Trophoblast cell (in vitro differentiated cells and primary cell): ENCODE data around the gene DENND1B.

Source experiments
- DNase-seq, 2 donors: peaks; one replicate each; pipeline ENCODE4 v3.0.0-alpha.2; 2016
- H2AFZ ChIP-seq: 2 replicates; pipeline ENCODE4 v1.6.1; 2013; ENCODE audit warnings: low read length, moderate library complexity, mild to moderate bottlenecking; ENCODE audit not compliant: insufficient read depth, poor library complexity
- H2AK5ac ChIP-seq: 2 replicates; pipeline ENCODE4 v1.6.1; 2013; ENCODE audit warnings: mild to moderate bottlenecking, low read length
- H2BK120ac ChIP-seq: 2 replicates; pipeline ENCODE4 v1.6.1; 2013; ENCODE audit warnings: low read length, mild to moderate bottlenecking, moderate library complexity; ENCODE audit not compliant: insufficient read depth, poor library complexity
- H2BK12ac ChIP-seq: 2 replicates; pipeline ENCODE4 v1.6.1; 2013; ENCODE audit warnings: mild to moderate bottlenecking, low read length, moderate library complexity
- H2BK5ac ChIP-seq: 2 replicates; pipeline ENCODE4 v1.6.1; 2013; ENCODE audit warnings: low read length, low read depth, moderate library complexity, mild to moderate bottlenecking; ENCODE audit not compliant: poor library complexity
- H3K14ac ChIP-seq: 2 replicates; pipeline ENCODE4 v1.6.1; 2013; ENCODE audit warnings: mild to moderate bottlenecking, low read length
- H3K18ac ChIP-seq: 2 replicates; pipeline ENCODE4 v1.6.1; 2013; ENCODE audit warnings: mild to moderate bottlenecking, low read length
- H3K23ac ChIP-seq: 2 replicates; pipeline ENCODE4 v1.6.1; 2013; ENCODE audit warnings: low read length
- H3K27ac ChIP-seq: 2 replicates; pipeline ENCODE4 v1.5.1; 2013; ENCODE audit warnings: low read depth, mild to moderate bottlenecking, inconsistent platforms, low read length, moderate library complexity
- H3K27me3 ChIP-seq: 2 replicates; pipeline ENCODE4 v1.6.1; 2013; ENCODE audit warnings: inconsistent platforms, mild to moderate bottlenecking, low read length, moderate library complexity; ENCODE audit not compliant: insufficient read depth
- H3K36me3 ChIP-seq, 2 experiments: 1 replicate in 1 of 2; 2 replicates in 1 of 2; pipeline ENCODE4 v1.6.1; 2013; ENCODE audit warnings: low read length in 2 of 2, mild to moderate bottlenecking in 2 of 2, moderate library complexity in 1 of 2; ENCODE audit not compliant: insufficient read depth in 2 of 2, control insufficient read depth in 1 of 2
- H3K4ac ChIP-seq: 2 replicates; pipeline ENCODE4 v1.6.1; 2013; ENCODE audit warnings: low read depth, mild to moderate bottlenecking, low read length, moderate library complexity
- H3K4me1 ChIP-seq, 2 experiments: 1 replicate in 1 of 2; 2 replicates in 1 of 2; pipeline ENCODE4 v1.6.1; 2013; ENCODE audit warnings: low read length in 2 of 2, mild to moderate bottlenecking in 2 of 2, moderate library complexity in 1 of 2; ENCODE audit not compliant: insufficient read depth in 2 of 2, control insufficient read depth in 1 of 2
- H3K4me2 ChIP-seq: 2 replicates; pipeline ENCODE4 v1.6.1; 2013; ENCODE audit warnings: inconsistent platforms, mild to moderate bottlenecking, low read length, moderate library complexity
- H3K4me3 ChIP-seq: 2 replicates; pipeline ENCODE4 v1.5.1; 2013; ENCODE audit warnings: mild to moderate bottlenecking, low read depth, low read length, inconsistent platforms
- H3K79me1 ChIP-seq: one replicate; pipeline ENCODE4 v1.6.1; 2013; ENCODE audit warnings: low read length
- H3K79me2 ChIP-seq: 2 replicates; pipeline ENCODE4 v1.6.1; 2013; ENCODE audit warnings: low read length, mild to moderate bottlenecking; ENCODE audit not compliant: control insufficient read depth, insufficient read depth, poor library complexity
- H3K9ac ChIP-seq: 2 replicates; pipeline ENCODE4 v1.6.1; 2013; ENCODE audit warnings: mild to moderate bottlenecking, low read length
- H3K9me3 ChIP-seq: 2 replicates; pipeline ENCODE4 v1.6.1; 2013; ENCODE audit warnings: low read depth, mild to moderate bottlenecking, control low read depth, inconsistent platforms, low read length; ENCODE audit not compliant: insufficient read depth
- H4K12ac ChIP-seq: 2 replicates; pipeline ENCODE4 v1.6.1; 2013; ENCODE audit warnings: low read depth, mild to moderate bottlenecking, low read length, moderate library complexity
- H4K8ac ChIP-seq: 2 replicates; pipeline ENCODE4 v1.6.1; 2013; ENCODE audit warnings: low read depth, mild to moderate bottlenecking, low read length, moderate library complexity
- H4K91ac ChIP-seq: one replicate; pipeline ENCODE4 v1.6.1; 2013; ENCODE audit warnings: low read depth, mild to moderate bottlenecking, low read length, moderate library complexity
- WGBS: extraction: QIAGEN DNeasy Blood & Tissue Kit; methylation state at CpG from one replicate; pipeline ENCODE4 v1.1.7; 2013; ENCODE audit warnings: missing lambda C conversion rate; ENCODE audit not compliant: insufficient read length, insufficient coverage; ENCODE audit errors: extremely low coverage; 5-methylcytosine and 5-hydroxymethylcytosine counted together

Gene DENND1B

DNA sequence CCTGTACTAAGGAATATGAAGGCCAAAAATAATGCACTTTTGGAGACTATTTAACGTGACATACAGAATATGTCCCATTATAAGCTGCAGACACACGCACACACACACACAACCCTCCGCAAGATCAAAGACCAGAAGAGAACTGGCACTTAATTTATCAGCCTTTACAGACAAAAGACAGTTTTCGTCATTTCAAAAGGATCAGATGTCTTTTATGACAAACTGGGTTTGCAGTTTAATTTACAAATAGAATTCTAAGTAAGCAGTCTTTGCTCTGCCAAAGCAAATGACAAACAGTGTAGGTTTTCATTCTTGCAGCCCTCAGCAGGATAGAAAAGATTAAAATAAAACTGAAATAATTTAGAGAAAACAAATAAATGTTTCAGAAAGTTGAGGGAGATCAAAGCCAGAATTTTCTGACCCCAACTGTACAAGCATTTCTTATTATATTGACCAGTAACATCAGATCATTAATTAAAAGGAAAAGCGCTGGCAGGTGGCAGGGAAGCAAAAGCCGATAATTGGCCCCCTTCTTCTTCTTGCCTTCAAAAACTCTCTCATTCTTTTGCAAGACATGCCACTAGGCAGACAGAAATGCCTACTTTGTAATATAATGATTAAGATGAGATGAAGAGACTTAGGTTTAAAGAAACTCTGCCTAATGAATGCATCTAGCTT, 169.0 kb downstream of the DENND1B start:
- no peak overlapping the region for H3K14ac ChIP-seq
- H4K91ac ChIP-seq, result no peak overlapping the region
- DNase-seq, result no peak
- no peak overlapping the region for H3K4me3 ChIP-seq
- no peak overlapping the region for H3K4me2 ChIP-seq
- H4K8ac ChIP-seq, result no peak overlapping the region
- H3K79me2 ChIP-seq, result no peaks in the 10 kb centered on the region
- H3K9ac ChIP-seq, result no peak overlapping the region
- no peak overlapping the region for H2BK5ac ChIP-seq
- no peak overlapping the region for H3K23ac ChIP-seq
- no peaks in the 10 kb centered on the region for H3K36me3 ChIP-seq
- no peak overlapping the region for H2AK5ac ChIP-seq
- no peak overlapping the region for H4K12ac ChIP-seq
- no peaks in the 10 kb centered on the region for H3K4me1 ChIP-seq
- H2BK120ac ChIP-seq, result no peak overlapping the region
- H3K27me3 ChIP-seq, result no peaks in the 10 kb centered on the region
- no peaks in the 10 kb centered on the region for H3K9me3 ChIP-seq
- no peak overlapping the region for H3K4ac ChIP-seq
- no peak overlapping the region for H2BK12ac ChIP-seq
- H2AFZ ChIP-seq, result no peak overlapping the region
- H3K27ac ChIP-seq, result no peak overlapping the region
- no peak overlapping the region for H3K18ac ChIP-seq
- no CpG with 5 or more reads among the region's 6 CpGs for WGBS
- no peaks in the 10 kb centered on the region for H3K79me1 ChIP-seq

DNA sequence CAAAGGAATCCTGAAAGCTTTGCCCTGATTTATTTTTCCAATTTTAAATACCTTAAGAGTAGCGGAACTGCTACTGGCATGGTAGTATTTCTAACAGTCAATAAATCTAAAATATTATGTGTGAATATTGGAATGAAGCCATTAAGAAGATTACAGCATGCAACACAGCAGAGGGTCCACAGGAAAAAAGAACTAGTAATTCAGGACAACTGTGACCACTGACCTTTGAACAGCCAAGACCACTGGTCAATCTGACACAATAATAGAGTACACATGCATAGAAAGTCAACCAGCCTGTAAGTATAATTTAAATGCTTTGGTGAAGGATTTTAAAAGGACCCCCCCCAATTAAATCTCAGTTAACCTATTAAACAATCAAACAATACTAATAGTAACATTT, 171.0 kb downstream of the DENND1B start:
- no peak overlapping the region for H3K4me2 ChIP-seq
- no peak overlapping the region for H2AK5ac ChIP-seq
- H3K36me3 ChIP-seq, result no peaks in the 10 kb centered on the region
- no peak overlapping the region for H3K4ac ChIP-seq
- H2AFZ ChIP-seq, result no peak overlapping the region
- no peak overlapping the region for H3K4me3 ChIP-seq
- H3K14ac ChIP-seq, result no peak overlapping the region
- no peaks in the 10 kb centered on the region for H3K4me1 ChIP-seq
- no peak overlapping the region for H3K18ac ChIP-seq
- no peaks in the 10 kb centered on the region for H3K9me3 ChIP-seq
- DNase-seq, result no peak
- H3K79me2 ChIP-seq, result no peaks in the 10 kb centered on the region
- no peak overlapping the region for H4K12ac ChIP-seq
- H2BK120ac ChIP-seq, result no peak overlapping the region
- H3K27ac ChIP-seq, result no peak overlapping the region
- no peak overlapping the region for H3K23ac ChIP-seq
- no peak overlapping the region for H3K9ac ChIP-seq
- no peak overlapping the region for H4K91ac ChIP-seq
- no peak overlapping the region for H2BK5ac ChIP-seq
- no peak overlapping the region for H4K8ac ChIP-seq
- no CpG with 5 or more reads among the region's 1 CpG for WGBS
- no peak overlapping the region for H2BK12ac ChIP-seq
- no peaks in the 10 kb centered on the region for H3K79me1 ChIP-seq
- H3K27me3 ChIP-seq, result no peaks in the 10 kb centered on the region

DNA sequence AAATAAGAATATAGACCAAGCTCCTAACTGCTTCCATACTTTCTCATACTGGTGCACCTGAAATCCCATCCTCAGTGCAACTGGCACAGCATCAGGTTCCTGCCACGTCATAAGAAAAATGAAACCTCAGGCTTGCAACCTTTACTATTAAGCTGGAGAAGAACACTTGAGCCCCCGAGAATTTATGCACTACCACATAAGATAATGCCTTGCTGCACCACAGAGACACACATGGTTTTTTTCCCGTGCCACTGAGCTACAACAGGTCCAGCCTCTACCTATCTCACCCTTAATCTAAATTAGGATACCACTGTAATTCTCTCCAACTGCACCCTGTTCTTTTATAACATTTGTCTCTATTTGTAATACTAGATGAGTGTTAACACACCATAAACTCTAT, 174.5 kb downstream of the DENND1B start:
- H2BK12ac ChIP-seq, result no peak overlapping the region
- no peaks in the 10 kb centered on the region for H3K79me2 ChIP-seq
- H3K79me1 ChIP-seq, result no peaks in the 10 kb centered on the region
- no peaks in the 10 kb centered on the region for H3K4me1 ChIP-seq
- H3K18ac ChIP-seq, result no peak overlapping the region
- no peaks in the 10 kb centered on the region for H3K36me3 ChIP-seq
- no peak overlapping the region for H2BK5ac ChIP-seq
- no peak overlapping the region for H4K8ac ChIP-seq
- H3K4me2 ChIP-seq, result no peak overlapping the region
- no peak overlapping the region for H2BK120ac ChIP-seq
- no peak overlapping the region for H4K12ac ChIP-seq
- no peak overlapping the region for H3K4me3 ChIP-seq
- no peaks in the 10 kb centered on the region for H3K27me3 ChIP-seq
- no peak overlapping the region for H2AFZ ChIP-seq
- no peak overlapping the region for H2AK5ac ChIP-seq
- no peaks in the 10 kb centered on the region for H3K9me3 ChIP-seq
- no peak overlapping the region for H3K14ac ChIP-seq
- no peak overlapping the region for H4K91ac ChIP-seq
- no peak overlapping the region for H3K4ac ChIP-seq
- no peak overlapping the region for H3K9ac ChIP-seq
- no peak overlapping the region for H3K27ac ChIP-seq
- WGBS, result no CpG with 5 or more reads among the region's 3 CpGs
- DNase-seq, result no peak
- H3K23ac ChIP-seq, result no peak overlapping the region

DNA sequence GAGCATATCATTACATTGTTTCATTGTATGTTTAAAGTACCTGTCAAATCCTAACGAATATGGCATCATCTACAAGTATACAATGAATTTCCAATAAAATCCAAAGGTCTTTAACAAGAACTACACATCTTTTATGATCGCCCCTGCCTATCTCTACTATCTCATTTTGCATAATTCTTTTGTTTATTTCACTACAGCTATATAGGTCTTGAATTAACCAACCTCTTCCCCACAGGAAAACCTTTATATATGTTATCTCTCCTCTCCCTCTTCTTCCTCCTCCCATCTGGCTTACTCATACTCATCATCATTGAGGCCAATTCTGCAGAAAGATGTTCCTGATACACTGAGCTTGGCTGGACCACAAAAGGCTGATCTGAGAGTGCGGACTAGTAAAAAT, 175.5 kb downstream of the DENND1B start:
- Histone ChIP-seq H3K4me2 (no peak overlapping the region), H2BK5ac (no peak overlapping the region), H2AK5ac (no peak overlapping the region), H3K4me1 (no peaks in the 10 kb centered on the region), H3K27me3 (no peaks in the 10 kb centered on the region), H3K79me1 (no peaks in the 10 kb centered on the region), H3K4ac (no peak overlapping the region), H3K18ac (no peak overlapping the region), H4K12ac (no peak overlapping the region), H2BK12ac (no peak overlapping the region), H3K36me3 (no peaks in the 10 kb centered on the region), H3K14ac (no peak overlapping the region), H4K8ac (no peak overlapping the region), H3K9me3 (no peaks in the 10 kb centered on the region), H3K4me3 (no peak overlapping the region), H3K27ac (no peak overlapping the region), H3K79me2 (no peaks in the 10 kb centered on the region), H4K91ac (no peak overlapping the region), H3K23ac (no peak overlapping the region), H2BK120ac (no peak overlapping the region), H3K9ac (no peak overlapping the region), H2AFZ (no peak overlapping the region)
- WGBS, result no CpG with 5 or more reads among the region's 3 CpGs
- DNase-seq, result no peak
